Measurements from ENCODE around the gene TFEB.

DNA sequence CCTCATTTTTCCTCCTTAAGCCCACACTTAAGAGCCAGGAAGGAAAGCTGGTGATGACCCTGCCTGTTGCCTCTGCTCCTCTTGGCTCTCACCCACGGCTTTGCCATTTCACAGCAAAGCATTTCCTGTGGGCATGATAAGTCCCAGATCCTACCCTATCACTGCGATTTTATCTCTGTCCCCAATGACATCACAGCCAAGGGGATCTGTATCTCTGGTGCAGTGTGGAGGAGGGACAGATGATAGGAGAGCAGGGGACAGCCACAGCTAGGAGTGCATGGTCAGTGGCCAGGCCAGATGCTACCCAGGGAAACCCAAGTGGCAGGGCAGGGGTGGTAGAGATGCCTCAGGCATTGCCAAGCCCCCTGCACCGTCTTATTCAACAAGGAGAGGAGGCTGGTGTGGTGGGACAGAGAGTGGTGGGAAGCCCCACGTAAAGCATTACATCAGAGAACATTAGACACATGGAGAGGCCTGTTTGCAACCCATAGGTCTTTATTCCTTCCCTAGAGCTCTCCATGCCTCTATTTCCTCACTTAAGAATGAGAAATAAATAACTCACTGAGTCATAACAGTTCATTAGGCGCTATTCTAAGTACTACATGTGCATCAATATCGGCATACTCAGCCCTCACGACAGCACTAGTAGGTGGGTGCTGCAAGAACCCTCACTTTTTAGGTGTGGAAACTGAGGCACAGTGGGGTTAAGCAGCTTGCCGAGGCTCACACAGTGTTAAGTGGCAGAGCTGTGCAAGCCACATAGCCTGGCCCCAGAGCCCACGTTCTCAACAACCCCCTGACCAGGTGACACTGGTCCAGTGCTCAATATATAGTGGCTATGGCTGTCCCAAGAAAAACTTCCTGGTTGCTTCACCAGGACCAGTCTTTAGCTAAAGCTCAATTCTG is 4.6 kb downstream of the TFEB start:
- no peak for TF ChIP-seq POLR2AphosphoS5 (IDR thresholded peaks at IDR 0.05; ENCODE audit: low read depth)
- no peak for TF ChIP-seq SPI1 (IDR thresholded peaks at IDR 0.05; ENCODE audit: borderline replicate concordance, low read depth)
- TF ChIP-seq, protein P1, sequence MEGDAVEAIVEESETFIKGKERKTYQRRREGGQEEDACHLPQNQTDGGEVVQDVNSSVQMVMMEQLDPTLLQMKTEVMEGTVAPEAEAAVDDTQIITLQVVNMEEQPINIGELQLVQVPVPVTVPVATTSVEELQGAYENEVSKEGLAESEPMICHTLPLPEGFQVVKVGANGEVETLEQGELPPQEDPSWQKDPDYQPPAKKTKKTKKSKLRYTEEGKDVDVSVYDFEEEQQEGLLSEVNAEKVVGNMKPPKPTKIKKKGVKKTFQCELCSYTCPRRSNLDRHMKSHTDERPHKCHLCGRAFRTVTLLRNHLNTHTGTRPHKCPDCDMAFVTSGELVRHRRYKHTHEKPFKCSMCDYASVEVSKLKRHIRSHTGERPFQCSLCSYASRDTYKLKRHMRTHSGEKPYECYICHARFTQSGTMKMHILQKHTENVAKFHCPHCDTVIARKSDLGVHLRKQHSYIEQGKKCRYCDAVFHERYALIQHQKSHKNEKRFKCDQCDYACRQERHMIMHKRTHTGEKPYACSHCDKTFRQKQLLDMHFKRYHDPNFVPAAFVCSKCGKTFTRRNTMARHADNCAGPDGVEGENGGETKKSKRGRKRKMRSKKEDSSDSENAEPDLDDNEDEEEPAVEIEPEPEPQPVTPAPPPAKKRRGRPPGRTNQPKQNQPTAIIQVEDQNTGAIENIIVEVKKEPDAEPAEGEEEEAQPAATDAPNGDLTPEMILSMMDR (IDR thresholded peaks at IDR 0.05; ENCODE audit: insufficient read depth, low read length) = no peak
- TF ChIP-seq, protein P2, sequence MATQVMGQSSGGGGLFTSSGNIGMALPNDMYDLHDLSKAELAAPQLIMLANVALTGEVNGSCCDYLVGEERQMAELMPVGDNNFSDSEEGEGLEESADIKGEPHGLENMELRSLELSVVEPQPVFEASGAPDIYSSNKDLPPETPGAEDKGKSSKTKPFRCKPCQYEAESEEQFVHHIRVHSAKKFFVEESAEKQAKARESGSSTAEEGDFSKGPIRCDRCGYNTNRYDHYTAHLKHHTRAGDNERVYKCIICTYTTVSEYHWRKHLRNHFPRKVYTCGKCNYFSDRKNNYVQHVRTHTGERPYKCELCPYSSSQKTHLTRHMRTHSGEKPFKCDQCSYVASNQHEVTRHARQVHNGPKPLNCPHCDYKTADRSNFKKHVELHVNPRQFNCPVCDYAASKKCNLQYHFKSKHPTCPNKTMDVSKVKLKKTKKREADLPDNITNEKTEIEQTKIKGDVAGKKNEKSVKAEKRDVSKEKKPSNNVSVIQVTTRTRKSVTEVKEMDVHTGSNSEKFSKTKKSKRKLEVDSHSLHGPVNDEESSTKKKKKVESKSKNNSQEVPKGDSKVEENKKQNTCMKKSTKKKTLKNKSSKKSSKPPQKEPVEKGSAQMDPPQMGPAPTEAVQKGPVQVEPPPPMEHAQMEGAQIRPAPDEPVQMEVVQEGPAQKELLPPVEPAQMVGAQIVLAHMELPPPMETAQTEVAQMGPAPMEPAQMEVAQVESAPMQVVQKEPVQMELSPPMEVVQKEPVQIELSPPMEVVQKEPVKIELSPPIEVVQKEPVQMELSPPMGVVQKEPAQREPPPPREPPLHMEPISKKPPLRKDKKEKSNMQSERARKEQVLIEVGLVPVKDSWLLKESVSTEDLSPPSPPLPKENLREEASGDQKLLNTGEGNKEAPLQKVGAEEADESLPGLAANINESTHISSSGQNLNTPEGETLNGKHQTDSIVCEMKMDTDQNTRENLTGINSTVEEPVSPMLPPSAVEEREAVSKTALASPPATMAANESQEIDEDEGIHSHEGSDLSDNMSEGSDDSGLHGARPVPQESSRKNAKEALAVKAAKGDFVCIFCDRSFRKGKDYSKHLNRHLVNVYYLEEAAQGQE (IDR thresholded peaks at IDR 0.05; ENCODE audit: insufficient replicate concordance, low read depth) = no peak
